GM21529 (cell line): ENCODE data around the gene REG1A.

Experiments used
- ATAC-seq: cut with Tn5 transposase; IDR thresholded peaks from one replicate; pipeline ENCODE4 v1.9.1; 2021; ENCODE audit not compliant: unreplicated experiment

Gene REG1A

DNA sequence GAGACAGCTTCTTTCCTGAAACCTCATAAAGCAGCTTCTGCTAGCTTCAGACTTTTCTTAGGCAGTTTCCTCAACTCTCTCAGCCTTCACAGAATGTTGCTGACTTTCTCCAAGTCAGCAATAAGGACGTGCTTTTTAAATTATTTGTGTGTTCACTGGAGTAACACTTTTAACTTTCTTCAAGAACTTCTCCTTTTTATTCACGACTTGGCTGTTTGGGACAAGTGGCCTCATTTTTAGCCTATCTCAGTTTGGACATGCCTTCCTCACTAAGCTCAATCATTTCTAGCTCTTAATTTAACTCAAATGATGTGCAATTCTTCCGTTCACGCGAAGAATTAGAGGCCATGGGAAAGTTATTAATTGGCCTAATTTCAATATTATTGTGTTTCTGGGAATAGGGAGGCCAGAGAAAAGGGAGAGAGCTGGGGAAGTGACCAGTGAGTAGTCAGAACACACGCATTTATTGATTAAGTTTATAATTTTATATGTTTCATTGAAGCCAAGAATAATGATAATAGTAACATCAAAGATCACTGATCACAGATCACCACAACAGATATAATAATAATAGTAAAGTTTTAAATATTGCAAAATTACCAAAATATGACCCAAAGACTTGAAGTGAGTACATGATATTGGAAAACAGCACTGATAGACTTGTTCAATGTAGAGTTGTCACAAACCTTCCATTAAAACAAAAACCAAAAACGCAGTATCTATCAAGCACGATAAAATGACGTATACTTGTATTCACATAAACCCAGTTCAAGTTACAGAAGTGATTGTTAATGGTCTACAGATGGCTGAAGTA, 4.8 kb downstream of the REG1A start:
- ATAC-seq = no peak

DNA sequence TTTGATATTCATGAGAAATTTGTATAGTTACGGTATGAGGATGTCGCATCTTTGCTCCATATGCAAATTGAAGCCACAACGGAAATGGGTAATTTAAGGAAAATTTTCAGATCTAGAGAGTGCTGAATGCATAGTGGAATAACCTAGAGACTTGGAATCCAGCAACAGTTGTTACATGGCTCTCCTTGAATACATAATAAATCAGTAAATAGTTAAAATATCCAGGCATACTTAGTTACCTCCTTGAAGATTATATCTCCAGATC, 5.4 kb downstream of the REG1A start:
- ATAC-seq = no peak

DNA sequence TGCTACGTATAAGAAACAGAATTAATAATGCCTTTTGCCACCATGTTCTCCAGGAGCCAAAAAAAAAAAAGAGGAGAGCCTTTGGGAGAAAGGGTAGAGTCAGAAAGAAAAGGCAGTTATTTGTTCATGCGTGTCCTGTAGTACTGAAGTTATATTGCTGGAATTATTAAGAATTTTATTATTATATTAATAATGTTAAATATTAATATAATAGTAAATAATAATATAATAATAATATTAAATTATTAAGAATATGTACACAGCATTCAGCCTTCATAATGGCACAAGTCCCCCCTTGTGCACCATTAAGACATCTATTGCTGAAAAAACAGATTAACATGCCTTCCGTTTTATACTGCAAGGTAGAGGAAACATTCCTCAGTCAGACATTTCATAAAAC, 8.1 kb downstream of the REG1A start:
- ATAC-seq = no peak

DNA sequence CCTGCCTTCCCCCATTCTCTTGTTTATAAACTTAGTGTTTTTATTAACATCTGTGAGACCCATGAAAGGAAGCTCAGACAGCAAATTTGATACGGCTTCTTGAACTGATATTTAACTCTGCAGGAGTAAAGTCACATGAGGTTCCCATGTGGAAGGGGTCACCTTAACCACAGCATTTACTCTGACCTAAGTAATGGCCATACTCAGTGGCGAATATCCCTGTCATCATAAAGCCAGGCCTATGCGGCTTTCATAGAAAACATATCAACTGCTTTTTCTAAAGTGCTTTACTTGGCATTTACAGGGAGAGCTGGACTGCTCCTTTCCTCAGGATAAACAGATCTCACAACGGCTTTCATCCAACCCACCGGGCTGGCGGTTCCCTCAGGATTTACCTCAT, 9.0 kb downstream of the REG1A start:
- no peak for ATAC-seq

DNA sequence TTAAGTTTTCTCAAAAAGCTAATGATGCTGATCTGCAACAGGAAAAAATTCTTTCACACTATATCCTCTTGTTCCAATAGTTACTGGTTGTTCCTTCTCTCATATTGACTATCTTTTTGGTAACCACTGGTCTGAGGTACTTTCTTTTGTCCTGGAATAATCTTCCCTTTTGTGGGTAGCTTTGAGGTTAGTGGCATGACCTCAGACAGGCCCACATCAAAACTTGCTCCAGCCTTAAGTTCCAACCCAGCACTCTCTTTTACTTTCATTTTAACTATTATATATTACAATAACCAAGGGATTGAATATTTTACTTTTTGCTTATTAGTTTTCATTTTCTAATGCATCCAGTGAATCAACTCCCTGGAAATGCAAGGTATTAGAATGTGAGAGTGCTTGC, 9.5 kb downstream of the REG1A start:
- ATAC-seq = no peak

DNA sequence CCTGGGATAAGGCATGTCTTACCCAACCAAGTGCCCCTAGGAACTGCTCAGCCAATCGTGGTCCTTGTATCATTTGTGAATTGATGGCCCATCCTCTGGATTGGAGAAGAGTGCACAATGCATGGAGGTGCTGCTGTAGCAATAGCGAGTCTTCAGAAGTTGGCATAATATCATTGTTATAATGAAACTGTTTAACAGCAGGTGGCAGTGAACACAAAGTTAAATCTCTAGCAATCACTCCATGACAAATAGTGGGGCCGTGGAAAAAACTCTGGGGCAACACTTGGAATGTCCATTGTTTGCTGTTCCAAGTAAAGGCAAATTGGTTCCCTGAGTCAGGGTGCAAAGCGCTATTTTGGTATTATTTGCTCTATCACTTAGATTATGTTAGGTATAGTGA, 11.4 kb downstream of the REG1A start:
- no peak for ATAC-seq

DNA sequence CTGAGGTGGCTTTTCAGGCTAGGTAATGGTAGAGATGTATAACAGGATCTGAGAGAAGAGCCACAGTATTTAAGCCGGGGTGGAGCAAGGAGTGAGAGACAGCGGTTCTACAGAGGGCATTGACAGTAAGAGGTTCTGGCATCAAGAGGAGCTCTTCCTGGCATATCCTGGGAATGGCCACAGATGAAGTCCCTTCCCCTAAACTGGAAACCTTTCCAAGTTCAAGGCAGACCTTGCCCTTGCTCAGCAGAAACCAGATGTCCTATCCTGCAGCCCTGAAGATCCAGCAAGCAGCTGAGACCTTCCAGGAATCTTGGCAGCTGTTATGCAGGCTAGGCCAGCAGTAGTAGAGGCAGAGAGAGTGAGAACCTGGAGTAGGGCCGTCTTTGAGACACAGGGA, 18.1 kb downstream of the REG1A start:
- no peak for ATAC-seq

DNA sequence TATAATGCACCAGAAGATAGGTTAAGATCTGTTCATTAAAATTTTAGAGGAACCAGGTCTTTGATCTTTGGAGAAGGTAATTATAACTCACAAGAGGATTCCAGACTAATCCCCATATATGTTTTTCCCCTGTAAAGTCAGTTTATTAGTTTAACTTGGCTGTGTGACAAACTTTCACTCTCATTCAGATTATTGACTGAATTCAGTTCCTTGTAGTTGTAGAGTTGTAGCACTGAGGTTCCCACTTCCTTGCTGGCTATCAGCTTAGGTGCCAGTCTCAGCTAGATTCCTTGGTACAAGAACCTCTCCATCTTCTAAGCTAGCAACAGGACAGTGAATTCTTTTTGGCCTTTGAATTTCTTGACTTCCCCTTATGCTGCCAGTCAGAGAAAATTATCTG, 19.1 kb downstream of the REG1A start:
- no peak for ATAC-seq

DNA sequence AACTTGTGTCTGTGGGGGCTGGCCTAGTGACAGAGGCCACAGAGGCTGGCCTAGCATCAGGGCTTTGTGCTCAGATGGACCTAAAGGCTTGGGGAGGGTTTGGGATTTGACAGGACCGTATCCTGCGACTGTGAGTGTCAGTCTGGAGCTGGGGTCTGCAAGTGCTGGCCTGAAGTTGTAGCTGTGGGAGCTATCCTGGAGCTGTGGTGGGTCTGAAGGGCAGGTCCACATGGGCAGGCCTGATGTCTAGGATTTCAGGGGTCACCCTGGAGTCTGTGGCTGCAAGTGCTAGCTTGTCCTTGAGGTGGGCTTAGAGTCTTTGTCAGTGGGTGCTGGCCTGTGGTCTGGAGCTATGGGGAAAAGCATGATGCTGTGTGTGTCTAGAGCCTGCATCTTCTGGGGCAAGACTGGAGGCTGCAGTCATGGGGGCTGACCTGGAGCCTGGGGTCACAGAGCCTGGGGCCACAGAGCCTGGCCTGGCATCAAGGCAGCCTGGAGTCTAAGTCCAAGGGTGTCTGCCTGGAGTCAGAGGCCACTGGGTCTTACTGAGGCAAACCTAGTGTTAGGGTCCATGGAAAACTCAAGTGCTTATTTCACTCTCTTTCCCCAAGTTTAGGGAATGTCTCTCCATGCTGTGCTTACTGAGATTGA, 35.7 kb downstream of the REG1A start:
- ATAC-seq = no peak

DNA sequence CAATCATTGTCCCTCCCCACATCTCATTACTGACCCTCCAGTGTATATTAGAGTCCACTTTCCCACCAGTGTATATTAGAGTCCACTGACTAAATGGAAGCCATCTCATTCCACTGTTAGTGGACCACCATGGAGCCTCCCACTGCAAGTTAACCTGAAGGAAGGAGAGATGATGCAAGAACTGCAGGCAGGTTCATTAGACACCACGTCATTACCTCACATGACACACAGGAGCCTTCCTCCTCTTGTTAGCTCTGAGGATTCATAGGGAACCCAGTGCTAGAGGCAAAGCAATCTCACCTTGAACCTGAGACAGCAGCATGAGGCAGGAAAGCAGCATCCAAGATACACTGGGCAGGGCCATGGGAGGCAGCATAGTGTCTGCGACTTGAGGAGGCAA, 38.7 kb downstream of the REG1A start:
- no peak for ATAC-seq

DNA sequence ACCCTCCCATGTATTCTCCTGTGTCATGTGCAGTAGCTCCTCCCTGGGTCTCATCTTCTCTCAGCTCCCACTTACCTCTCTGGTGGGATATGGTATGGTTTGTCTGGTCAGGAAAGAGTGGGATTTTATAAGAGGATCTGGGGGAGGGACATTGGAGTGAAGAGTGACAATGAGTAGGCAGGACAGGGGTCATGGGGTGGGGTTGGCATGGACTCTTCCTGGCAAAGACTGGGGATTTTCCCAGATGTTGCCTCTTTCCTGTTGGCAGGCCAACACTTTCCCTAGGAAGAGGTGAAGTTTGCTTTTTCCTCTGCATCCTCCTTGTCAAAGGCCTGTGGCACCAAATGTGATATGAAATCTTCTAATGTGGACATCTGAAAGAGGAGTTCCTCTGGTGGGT, 39.4 kb downstream of the REG1A start, which contains the start of gene REG3A:
TSS of gene REG3A (minus strand) at position 101 of the 400 bp plus-strand sequence. CDS start 348 bp downstream, outside the sequence.
- no peak for ATAC-seq

DNA sequence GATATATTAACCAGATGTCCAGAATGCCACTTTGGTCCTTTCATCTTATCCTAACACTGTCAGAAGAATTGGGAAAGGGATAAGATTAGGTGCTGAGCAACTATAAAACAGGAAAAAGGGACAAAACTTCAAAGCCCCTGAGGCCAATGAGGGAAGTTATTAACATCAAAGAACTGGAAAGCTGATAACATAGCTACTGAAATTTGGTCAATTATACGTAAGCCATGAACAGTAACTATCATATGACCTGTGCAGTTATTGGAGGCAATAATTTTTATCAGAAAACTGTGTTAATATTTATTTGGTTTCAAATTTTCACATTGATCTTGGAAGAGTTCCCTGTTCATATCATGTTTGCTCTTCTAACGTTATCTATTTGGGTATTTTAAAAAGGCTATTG, 41.8 kb downstream of the REG1A start:
- no peak for ATAC-seq

DNA sequence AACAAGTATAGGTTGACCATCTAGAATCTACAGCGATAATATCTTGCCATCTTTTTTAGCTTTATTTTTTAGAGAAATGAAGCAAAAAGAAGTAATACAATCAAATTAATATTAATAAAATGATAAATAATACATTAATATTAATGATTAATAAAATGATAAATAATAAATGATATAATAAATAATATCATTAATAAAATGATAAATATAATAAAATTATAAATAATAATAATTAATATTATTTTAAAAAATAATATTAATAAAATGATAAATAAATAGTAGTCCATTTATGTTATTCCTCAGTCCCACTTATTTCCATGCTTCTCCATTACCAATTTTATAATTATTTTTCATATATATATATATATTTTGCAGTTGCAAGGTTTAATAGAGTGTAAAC, 42.5 kb downstream of the REG1A start:
- no peak for ATAC-seq

DNA sequence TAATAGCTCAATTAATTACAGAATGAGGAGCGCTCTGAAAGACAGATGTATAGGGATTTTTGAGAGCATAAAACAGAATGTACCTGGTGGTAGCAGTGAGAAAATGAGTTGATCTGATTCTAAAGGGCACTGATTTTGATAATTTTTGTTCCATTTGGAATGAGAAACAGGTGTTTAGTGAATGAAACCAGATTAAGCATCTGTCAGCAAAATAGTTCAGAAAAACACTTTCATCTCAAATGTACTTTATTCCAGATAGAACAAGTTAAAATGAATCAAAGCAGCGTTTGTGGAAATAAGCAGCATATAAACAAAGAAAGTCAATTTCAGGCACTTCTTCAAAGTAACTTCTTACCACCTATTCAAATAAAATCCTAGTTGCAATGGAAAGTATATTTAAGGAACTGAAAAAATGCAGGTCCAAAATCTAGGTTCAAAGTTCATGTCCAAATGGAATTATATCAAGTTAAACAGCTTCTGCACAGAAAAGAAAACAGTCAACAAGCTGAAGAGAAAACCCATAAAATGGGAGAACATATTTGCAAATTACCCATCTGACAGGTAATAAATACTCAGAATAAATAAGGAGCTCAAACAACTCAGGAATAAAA, 51.2 kb downstream of the REG1A start:
- ATAC-seq = no peak
